Stomach (tissue), 9 donors: ENCODE measurements around the gene B4GALT4. TPM values are rescaled to one million over a fixed set of nuclear protein-coding genes. Genes with fewer than 3 reads are reported as not detected.

Experiments used
- DNase-seq, 2 donors: peaks; one replicate each; pipeline versions ENCODE4 v3.0.0 to v3.0.0-alpha.2; 2013 to 2019
- H3K27ac ChIP-seq, 5 donors: fragments of 200-600 bp in 4 of 5; sonication (generic) in 4 of 5; one replicate each; pipeline ENCODE4 v1.5.1; 2013 to 2019; ENCODE audit warnings: mild to moderate bottlenecking in 1 of 5, moderate library complexity in 1 of 5
- H3K27me3 ChIP-seq, 3 donors: fragments of 200-600 bp; sonication (generic); one replicate each; pipeline ENCODE4 v1.5.1; 2017 to 2019; ENCODE audit warnings: mixed run types in 1 of 3
- H3K36me3 ChIP-seq, 4 donors: fragments of 200-600 bp; sonication (generic); 1 replicate in 3 of 4; 2 replicates in 1 of 4; pipeline ENCODE4 v1.5.1; 2016 to 2019
- H3K4me1 ChIP-seq, 4 donors: fragments of 200-600 bp; sonication (generic); one replicate each; pipeline ENCODE4 v1.5.1; 2016 to 2019
- H3K4me3 ChIP-seq, 4 donors: fragments of 200-600 bp; sonication (generic) in 3 of 4; one replicate each; pipeline ENCODE4 v1.5.1; 2016 to 2019; ENCODE audit warnings: mild to moderate bottlenecking in 1 of 4
- H3K9me3 ChIP-seq, 4 donors: fragments of 200-600 bp; sonication (generic); one replicate each; pipeline ENCODE4 v1.5.1; 2016 to 2019
- EP300 ChIP-seq: sonication (generic); formaldehyde crosslinking; IDR thresholded peaks from one replicate; pipeline ENCODE4 v1.6.1; 2017; ENCODE audit warnings: antibody characterized with exemption
- POLR2A ChIP-seq, 4 donors: fragments of 450-650 bp; IDR thresholded peaks; one replicate each; pipeline ENCODE4 v1.6.1; 2016; ENCODE audit warnings: antibody characterized with exemption in 4 of 4, control low read depth in 2 of 4, mild to moderate bottlenecking in 1 of 4, moderate library complexity in 1 of 4
- POLR2AphosphoS5 ChIP-seq, 3 donors: sonication (generic); formaldehyde crosslinking; IDR thresholded peaks; one replicate each; pipeline ENCODE4 v1.6.1; 2016; ENCODE audit warnings: antibody characterized with exemption in 3 of 3
- WGBS, 5 donors: extraction: QIAGEN DNeasy Blood & Tissue Kit in 3 of 5; methylation state at CpG; one replicate each; pipeline versions ENCODE4 v1.1.5 to v1.1.7; 2013 to 2018; 5-methylcytosine and 5-hydroxymethylcytosine counted together
- intact Hi-C: fragments of 100-400 bp; cut with DNase I; formaldehyde crosslinking; loops from one replicate; pipeline ENCODE4 v1.15.1; 2023; ENCODE audit warnings: low total_unique reads
- polyA plus RNA-seq, 3 donors: library from polyadenylated mRNA; stranded (reverse); fragments of 200-250 nt; gene quantifications; one replicate each; pipeline ENCODE4 v1.2.3, GENCODE V29; 2013
- total RNA-seq, 5 donors: library from RNA; depleted of rRNA; stranded (reverse); fragments of >200 nt; gene quantifications; one replicate each; pipeline versions ENCODE4 v1.1.0 to v1.2.3, GENCODE V29; 2014 to 2016
- TF ChIP-seq, protein P1 (sequence below), 7 experiments: fragments of 450-650 bp in 4 of 7; fragments of 200-600 bp in 3 of 7; sonication (generic) in 3 of 7; IDR thresholded peaks; one replicate each; pipeline ENCODE4 v1.5.1; 2016 to 2019; ENCODE audit warnings: antibody characterized with exemption in 7 of 7, control low read depth in 2 of 7, mild to moderate bottlenecking in 1 of 7
- donor health status: healthy with polysubstance abuse.
- donor health status: Bipolar disorder and iron deficiency.
- donor health status: healthy.

The B4GALT4 gene
- total and polyA plus RNA-seq, 8 donors: 5.5 to 39.7 (median 14.0) TPM

DNA sequence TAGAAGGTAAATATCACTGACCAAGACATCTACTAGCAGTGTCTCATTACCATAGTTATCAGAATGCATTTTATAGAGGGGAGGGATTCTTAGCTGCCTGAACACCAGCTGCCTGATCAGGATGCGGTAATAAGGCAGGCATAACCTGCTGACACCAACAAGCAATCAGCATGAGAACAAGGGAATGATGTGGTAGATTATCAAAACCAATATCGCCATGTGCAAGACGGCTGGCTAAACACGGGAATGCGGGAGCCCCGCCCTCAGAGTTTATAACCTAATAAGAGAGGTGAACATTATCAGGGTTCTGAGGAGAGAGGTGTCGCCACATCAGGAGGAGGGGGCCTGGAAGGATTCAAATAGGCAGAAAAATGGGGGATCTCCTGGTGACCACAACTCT is 20.5 kb downstream of the B4GALT4 start:
- Histone ChIP-seq H3K9me3 (no peaks in the 10 kb centered on the region), H3K27me3 (no peaks in the 10 kb centered on the region), H3K4me3 (no peak overlapping the region), H3K27ac (no peak overlapping the region), H3K4me1 (no peaks in the 10 kb centered on the region), H3K36me3 (peaks cover 45 to 100% (median 98%) of the 10 kb centered on the region in 4 donors)
- TF ChIP-seq EP300: no peak
- no peak for TF ChIP-seq POLR2AphosphoS5 (IDR thresholded peaks at IDR 0.05)
- TF ChIP-seq POLR2A (IDR thresholded peaks at IDR 0.05): no peak
- TF ChIP-seq, protein P1, sequence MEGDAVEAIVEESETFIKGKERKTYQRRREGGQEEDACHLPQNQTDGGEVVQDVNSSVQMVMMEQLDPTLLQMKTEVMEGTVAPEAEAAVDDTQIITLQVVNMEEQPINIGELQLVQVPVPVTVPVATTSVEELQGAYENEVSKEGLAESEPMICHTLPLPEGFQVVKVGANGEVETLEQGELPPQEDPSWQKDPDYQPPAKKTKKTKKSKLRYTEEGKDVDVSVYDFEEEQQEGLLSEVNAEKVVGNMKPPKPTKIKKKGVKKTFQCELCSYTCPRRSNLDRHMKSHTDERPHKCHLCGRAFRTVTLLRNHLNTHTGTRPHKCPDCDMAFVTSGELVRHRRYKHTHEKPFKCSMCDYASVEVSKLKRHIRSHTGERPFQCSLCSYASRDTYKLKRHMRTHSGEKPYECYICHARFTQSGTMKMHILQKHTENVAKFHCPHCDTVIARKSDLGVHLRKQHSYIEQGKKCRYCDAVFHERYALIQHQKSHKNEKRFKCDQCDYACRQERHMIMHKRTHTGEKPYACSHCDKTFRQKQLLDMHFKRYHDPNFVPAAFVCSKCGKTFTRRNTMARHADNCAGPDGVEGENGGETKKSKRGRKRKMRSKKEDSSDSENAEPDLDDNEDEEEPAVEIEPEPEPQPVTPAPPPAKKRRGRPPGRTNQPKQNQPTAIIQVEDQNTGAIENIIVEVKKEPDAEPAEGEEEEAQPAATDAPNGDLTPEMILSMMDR (IDR thresholded peaks at IDR 0.05): no peak
- no peak for DNase-seq
- 59 to 83% (median 71%) methylated on average over 7 of the region's 7 CpGs for WGBS, 5 donors
- intact Hi-C loops: no loop called here

DNA sequence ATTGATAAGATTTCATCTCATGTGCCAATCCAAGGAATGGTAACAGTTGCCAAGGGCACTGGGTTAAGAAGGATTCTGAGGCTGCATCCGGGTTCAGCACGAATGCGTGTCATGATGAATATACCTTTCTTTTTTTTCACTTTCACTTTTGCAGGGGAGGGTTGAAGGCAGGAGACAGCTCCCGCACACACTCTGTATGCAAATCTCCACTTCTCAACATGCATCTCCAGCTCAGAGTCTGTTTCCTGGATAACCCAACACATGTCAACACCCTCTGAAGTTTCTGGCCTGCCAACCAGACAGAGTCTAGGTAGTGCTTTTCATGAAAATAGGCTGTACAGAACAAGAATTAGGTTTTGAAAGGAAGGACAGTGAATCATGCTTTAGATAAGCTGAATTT is 21.6 kb downstream of the B4GALT4 start:
- Histone ChIP-seq H3K27ac (peak overlapping the region in 1 of 5 donors; percentile 48), H3K4me1 (no peaks in the 10 kb centered on the region), H3K27me3 (no peaks in the 10 kb centered on the region), H3K4me3 (no peak overlapping the region), H3K36me3 (peaks cover 52 to 100% (median 99%) of the 10 kb centered on the region in 4 donors), H3K9me3 (no peaks in the 10 kb centered on the region)
- DNase-seq: peak in 1 of 2 donors; percentile 46
- WGBS, 5 donors: 67 to 86% (median 85%) methylated on average over 4 of the region's 4 CpGs
- TF ChIP-seq, protein P1 (IDR thresholded peaks at IDR 0.05): no peak
- TF ChIP-seq POLR2A (IDR thresholded peaks at IDR 0.05) (no peak), POLR2AphosphoS5 (IDR thresholded peaks at IDR 0.05) (no peak), EP300 (no peak)
- intact Hi-C loops: no loop called here

DNA sequence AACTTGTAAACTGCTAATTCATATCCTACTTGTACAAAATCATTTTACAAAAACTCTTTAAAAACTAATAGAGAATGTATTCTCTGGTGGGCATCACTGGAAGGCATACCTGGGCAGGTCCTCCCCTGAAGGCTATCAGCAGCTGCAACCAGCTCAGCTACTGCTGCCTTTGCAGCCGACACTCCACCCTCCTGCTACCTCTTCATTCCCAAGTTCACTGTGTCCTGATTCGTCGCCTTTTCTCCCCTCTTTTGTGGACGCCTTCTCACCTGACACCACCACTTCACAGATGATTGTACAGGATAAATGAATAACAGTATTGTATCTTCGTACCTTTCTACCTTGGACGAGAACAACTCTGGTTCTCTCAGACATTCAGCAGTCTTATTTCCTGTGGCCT is 28.9 kb downstream of the B4GALT4 start:
- 63 to 84% (median 70%) methylated on average over 6 of the region's 6 CpGs for WGBS, 5 donors
- no peaks in the 10 kb centered on the region for H3K27me3 ChIP-seq
- H3K4me3 ChIP-seq: no peak overlapping the region
- no peak for TF ChIP-seq POLR2A (IDR thresholded peaks at IDR 0.05)
- no peak for TF ChIP-seq EP300
- TF ChIP-seq, protein P1 (IDR thresholded peaks at IDR 0.05): no peak
- no peaks in the 10 kb centered on the region for H3K9me3 ChIP-seq
- peaks cover 25 to 85% (median 77%) of the 10 kb centered on the region in 4 donors for H3K36me3 ChIP-seq
- DNase-seq: peak in 1 of 2 donors; percentile 28
- H3K27ac ChIP-seq: peak overlapping the region in 1 of 5 donors; percentile 24
- peaks cover 0 to 11% (median 0%) of the 10 kb centered on the region in 4 donors for H3K4me1 ChIP-seq
- intact Hi-C loops: no loop called here

DNA sequence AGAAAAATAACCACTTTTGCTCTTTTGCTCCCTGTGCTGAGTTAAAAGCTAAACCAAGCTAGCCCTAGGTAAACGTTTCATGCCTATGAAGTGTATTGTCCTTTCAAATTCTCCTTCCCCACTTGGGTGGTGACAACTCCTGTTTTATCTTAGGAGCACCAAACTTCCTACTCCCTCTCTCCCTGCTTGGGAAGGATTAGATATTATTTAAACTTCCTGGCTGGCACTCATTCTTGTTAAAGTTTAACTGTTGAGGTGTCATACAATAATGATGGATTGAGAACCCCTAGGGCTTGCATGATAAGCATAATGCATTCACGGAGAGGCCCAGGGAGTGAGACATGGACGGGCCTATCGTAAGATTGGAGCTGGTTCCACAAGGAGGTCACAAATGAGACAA is 29.5 kb downstream of the B4GALT4 start:
- H3K36me3 ChIP-seq: peaks cover 25 to 79% (median 71%) of the 10 kb centered on the region in 4 donors
- TF ChIP-seq, protein P1 (IDR thresholded peaks at IDR 0.05): no peak
- peak in 2 of 3 donors; percentile 17 to 65 for TF ChIP-seq POLR2AphosphoS5 (IDR thresholded peaks at IDR 0.05)
- no peak overlapping the region for H3K4me3 ChIP-seq
- H3K27ac ChIP-seq: peak overlapping the region in 2 of 5 donors; percentile 24 to 55
- peak in 1 of 2 donors; percentile 77 for DNase-seq
- no peaks in the 10 kb centered on the region for H3K27me3 ChIP-seq
- peaks cover 0 to 17% (median 0%) of the 10 kb centered on the region in 4 donors for H3K4me1 ChIP-seq
- 15 to 29% (median 23%) methylated on average over 4 of the region's 4 CpGs for WGBS, 5 donors
- intact Hi-C loops: no loop called here
- no peaks in the 10 kb centered on the region for H3K9me3 ChIP-seq
